GM18951 (cell line): ENCODE measurements around the gene CFAP206.

ENCODE experiments used
- POLR2A ChIP-seq: IDR thresholded peaks from 4 replicates; pipeline ENCODE4 v1.6.1; 2011; ENCODE audit warnings: mild to moderate bottlenecking; ENCODE audit not compliant: insufficient read length, insufficient read depth; ENCODE audit errors: extremely low read depth
- in situ Hi-C: fragments of 300-500 bp; cut with MboI; formaldehyde crosslinking; loops from one replicate; pipeline ENCODE4 v1.12.0; 2022; ENCODE audit warnings: low sequenced_read_pairs, mixed read lengths, inconsistent platforms; ENCODE audit not compliant: unreplicated experiment

CFAP206 gene

GRCh38 chr6:87504441-87504840 lies 96.7 kb downstream of the CFAP206 start:
- in situ Hi-C loops, result no loop called here
- no peak for TF ChIP-seq POLR2A
